Sigmoid colon (tissue), 4 donors: Measurements from ENCODE around the gene NXPH4.

ENCODE experiments used
- CTCF ChIP-seq, 4 experiments: fragments of 450-650 bp in 3 of 4; fragments of 200-600 bp in 1 of 4; IDR thresholded peaks; one replicate each; pipeline ENCODE4 v1.5.1; 2016 to 2019; ENCODE audit warnings: antibody characterized with exemption in 4 of 4, mild to moderate bottlenecking in 3 of 4, moderate library complexity in 2 of 4
- POLR2A ChIP-seq, 2 donors: fragments of 450-650 bp; IDR thresholded peaks; one replicate each; pipeline ENCODE4 v1.6.1; 2016; ENCODE audit warnings: antibody characterized with exemption in 2 of 2, mild to moderate bottlenecking in 2 of 2, moderate library complexity in 2 of 2
- POLR2AphosphoS5 ChIP-seq, 4 donors: sonication (generic); formaldehyde crosslinking; IDR thresholded peaks; one replicate each; pipeline ENCODE4 v1.6.1; 2017; ENCODE audit warnings: antibody characterized with exemption in 4 of 4

- TF ChIP-seq CTCF (IDR thresholded peaks at IDR 0.05) (no peak), POLR2A (IDR thresholded peaks at IDR 0.05) (no peak), POLR2AphosphoS5 (IDR thresholded peaks at IDR 0.05) (no peak)
These were observed 14.3 kb upstream of the NXPH4 start for GRCh38 chr12:57202321-57202720.
